Measurements from ENCODE around the gene FETUB.

FETUB gene

DNA sequence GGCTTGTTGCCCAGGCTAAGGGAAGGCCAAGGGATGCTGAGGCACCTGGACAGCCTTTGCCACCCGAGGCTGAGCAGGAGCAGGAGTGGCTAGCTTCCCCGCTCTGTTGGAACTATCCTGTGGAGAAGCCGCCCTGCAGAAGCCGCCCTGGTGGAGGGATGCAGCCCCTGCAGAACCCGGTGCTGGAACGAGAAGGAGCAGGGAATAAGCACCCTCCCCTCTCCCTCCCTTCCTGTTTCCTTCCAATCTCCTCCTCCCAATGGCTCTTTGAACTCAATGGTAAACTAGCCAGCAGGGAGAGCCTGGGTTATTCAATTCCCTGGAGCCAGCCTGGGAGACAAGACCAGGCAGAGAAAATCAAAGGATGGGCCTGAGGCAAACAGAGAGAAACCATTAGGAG is 13.8 kb downstream of the FETUB start:
- Histone ChIP-seq H3K36me3 (replicated peaks) (no peaks in the 10 kb centered on the region), H3K4me1 (no peaks in the 10 kb centered on the region), H3K4me3 (no peak overlapping the region), H3K27me3 (ENCODE audit: low read depth) (no peaks in the 10 kb centered on the region; the same call in 1 of the 2 replicates), H3K9me3 (no peaks in the 10 kb centered on the region)
- peak in 1 of 2 experiments; percentile 53 for DNase-seq (ENCODE audit: low spot score in 2 of 2)
- in situ Hi-C loops (cut with MboI; ENCODE audit: low sequenced_read_pairs), result no loop called here

DNA sequence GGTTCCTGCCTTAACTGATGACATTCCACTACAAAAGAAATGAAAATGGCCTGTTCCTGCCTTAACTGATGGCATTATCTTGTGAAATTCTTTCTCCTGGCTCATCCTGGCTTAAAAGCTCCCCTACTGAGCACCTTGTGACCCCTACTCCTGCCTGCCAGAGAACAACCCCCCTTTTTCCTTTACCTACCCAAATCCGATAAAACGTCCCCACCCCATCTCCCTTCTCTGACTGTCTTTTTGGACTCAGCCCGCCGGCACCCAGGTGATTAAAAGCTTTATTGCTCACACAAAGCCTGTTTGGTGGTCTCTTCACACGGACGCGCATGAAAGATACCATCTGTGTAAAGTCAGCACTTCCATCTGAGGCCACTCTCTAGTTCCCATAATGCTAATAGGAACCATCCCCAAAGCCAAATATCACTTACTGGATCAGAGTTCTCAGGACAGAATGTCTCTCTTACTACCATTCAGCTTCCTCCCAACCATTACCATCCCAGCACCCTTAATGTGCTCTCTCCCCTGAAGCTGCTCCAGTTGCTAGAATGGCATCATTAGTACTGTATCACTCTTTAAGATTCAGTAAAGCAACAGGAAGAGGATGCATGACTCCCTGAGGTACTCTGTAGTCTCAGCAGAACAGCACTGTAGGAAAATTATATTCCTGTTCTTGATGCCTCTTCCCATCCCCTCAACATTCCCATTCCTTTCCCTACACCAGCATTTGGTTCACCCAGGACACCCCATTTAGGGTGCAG is 23.3 kb downstream of the FETUB start:
- H3K4me3 ChIP-seq, result no peak overlapping the region
- no peaks in the 10 kb centered on the region for H3K9me3 ChIP-seq
- H3K4me1 ChIP-seq, result no peaks in the 10 kb centered on the region
- no peaks in the 10 kb centered on the region for H3K36me3 ChIP-seq (replicated peaks)
- H3K27me3 ChIP-seq (ENCODE audit: low read depth), result no peaks in the 10 kb centered on the region
- no peak for DNase-seq (ENCODE audit: low spot score in 2 of 2)
- in situ Hi-C loops (cut with MboI; ENCODE audit: low sequenced_read_pairs), result no loop called here

DNA sequence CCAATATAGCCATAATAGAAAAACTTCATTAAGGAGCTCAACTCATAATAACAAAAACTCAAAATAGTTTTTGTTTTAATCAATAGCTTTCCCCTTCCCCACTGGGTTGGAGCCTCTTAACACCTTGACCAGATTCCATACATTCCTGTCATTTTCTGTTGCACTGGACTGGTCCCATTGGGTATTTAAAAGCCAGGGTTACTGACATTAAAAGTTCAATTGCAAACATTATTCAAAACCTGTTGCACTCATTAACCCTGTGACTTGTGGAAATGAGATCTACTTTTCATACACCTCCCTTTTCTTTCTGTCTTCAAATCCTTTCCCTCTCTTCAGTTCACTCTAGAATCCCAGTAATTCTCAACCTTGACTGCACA is 23.9 kb downstream of the FETUB start:
- Histone ChIP-seq H3K36me3 (replicated peaks) (no peaks in the 10 kb centered on the region), H3K9me3 (no peaks in the 10 kb centered on the region), H3K4me3 (no peak overlapping the region), H3K4me1 (no peaks in the 10 kb centered on the region), H3K27me3 (ENCODE audit: low read depth) (no peaks in the 10 kb centered on the region)
- in situ Hi-C loops (cut with MboI; ENCODE audit: low sequenced_read_pairs), result no loop called here
- no peak for DNase-seq (ENCODE audit: low spot score in 2 of 2)

DNA sequence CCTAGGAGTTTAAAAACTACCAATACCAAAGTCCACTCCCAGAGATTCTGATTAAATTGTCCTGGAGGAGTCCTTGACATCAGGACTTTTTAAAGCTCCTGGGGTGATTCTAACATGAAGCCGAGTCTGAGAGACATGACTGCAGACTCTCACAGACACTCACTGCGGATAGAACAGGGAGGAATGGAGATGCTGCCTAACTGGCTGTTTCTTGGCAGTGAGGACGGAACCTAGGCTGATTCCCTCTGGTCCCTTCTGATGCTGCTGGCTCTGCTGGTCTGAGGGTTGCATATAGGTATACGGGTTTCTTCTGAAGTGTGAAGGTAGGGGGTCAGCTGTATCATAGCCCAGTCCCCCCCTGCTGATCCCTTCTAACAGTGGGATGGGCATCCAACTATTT is 24.3 kb downstream of the FETUB start:
- no peaks in the 10 kb centered on the region for H3K4me1 ChIP-seq
- no peak overlapping the region for H3K4me3 ChIP-seq
- no peak for DNase-seq (ENCODE audit: low spot score in 2 of 2)
- H3K9me3 ChIP-seq, result no peaks in the 10 kb centered on the region
- in situ Hi-C loops (cut with MboI; ENCODE audit: low sequenced_read_pairs), result no loop called here
- H3K27me3 ChIP-seq (ENCODE audit: low read depth), result no peaks in the 10 kb centered on the region
- no peaks in the 10 kb centered on the region for H3K36me3 ChIP-seq (replicated peaks)

DNA sequence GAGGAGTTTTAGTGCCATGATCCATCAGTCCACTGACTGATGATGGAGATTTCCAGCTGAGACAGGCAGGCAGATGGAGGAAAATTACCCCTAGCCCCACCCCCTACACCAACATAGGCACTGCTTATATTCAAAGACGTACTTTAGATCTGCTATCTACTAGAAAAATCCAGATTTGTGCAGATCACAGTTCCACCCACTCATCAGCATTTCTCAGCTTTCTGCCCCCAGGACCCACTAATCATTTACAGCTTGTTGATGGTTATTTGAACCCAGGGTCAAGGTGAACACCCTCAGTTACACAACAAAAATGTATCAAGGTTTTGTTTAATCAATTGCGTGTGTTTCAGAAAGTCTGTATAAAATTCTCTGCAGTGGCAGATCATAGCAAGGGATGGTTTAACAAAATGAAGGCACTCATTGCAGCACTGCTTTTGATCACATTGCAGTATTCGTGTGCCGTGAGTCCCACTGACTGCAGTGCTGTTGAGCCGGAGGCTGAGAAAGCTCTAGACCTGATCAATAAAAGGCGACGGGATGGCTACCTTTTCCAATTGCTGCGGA is 25.5 kb downstream of the FETUB start, which contains the start of gene HRG:
TSS of gene HRG (plus strand) at position 390 of the 564 bp plus-strand sequence. CDS start at position 408, 18 bp downstream.
- H3K4me1 ChIP-seq, result no peaks in the 10 kb centered on the region
- no peak for DNase-seq (ENCODE audit: low spot score in 2 of 2)
- H3K36me3 ChIP-seq (replicated peaks), result no peaks in the 10 kb centered on the region
- in situ Hi-C loops (cut with MboI; ENCODE audit: low sequenced_read_pairs), result no loop called here
- H3K27me3 ChIP-seq (ENCODE audit: low read depth), result no peaks in the 10 kb centered on the region
- H3K9me3 ChIP-seq, result no peaks in the 10 kb centered on the region
- no peak within 1 kb of the TSS for H3K4me3 ChIP-seq

DNA sequence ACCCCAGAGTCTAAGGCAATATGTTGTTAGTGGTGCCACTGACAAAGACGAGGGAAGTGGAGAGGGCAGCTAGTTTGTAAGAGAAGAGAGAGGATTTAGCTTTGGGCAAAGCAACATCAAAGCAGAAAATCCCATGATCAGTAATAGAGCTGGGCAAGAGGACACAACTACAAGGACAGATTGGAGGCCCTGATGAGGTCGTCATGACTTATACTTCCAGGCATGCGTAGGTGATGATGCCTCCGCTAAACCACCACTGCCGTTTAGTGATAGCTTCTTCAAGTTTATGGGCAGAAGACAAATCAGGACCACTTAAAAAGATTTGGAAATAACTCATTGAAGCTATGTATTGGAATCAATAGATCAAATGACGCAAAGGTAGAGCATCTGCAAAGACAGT is 28.2 kb downstream of the FETUB start:
- H3K36me3 ChIP-seq (replicated peaks), result no peaks in the 10 kb centered on the region
- no peaks in the 10 kb centered on the region for H3K4me1 ChIP-seq
- no peaks in the 10 kb centered on the region for H3K9me3 ChIP-seq
- peaks cover 7% of the 10 kb centered on the region for H3K27me3 ChIP-seq (ENCODE audit: low read depth)
- H3K4me3 ChIP-seq, result no peak overlapping the region
- DNase-seq (ENCODE audit: low spot score in 2 of 2), result no peak
- in situ Hi-C loops (cut with MboI; ENCODE audit: low sequenced_read_pairs), result no loop called here

DNA sequence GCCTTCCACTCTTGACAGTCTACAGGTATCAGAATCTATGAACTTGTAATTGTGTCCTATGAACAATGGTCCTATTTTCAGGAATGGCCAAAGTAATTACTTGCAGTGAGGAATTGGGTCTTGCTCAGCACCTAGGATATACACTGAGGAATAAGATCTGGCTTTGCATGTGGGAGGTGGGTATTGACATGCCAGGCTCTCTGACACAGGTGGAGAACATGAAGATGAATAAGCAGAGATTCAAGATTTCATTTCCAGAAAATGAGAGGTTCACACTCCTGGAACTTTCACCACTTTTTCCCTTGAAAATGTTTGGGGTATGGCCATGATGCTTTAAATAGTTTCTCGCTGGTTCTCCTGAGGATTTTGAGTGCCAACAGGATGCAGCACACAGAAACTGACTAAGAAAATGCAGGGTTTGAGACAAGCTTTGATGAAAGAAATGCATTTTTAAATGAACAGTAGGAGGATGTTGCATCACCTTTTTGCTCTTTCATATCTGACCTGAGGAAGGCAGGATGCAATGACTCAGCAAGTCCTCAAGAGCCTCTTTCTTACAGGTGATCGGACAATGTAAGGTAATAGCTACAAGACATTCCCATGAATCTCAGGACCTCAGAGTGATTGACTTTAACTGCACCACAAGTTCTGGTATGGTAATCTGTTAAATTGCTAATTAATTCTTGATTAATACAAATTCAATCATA is 29.3 kb downstream of the FETUB start:
- Histone ChIP-seq H3K27me3 (ENCODE audit: low read depth) (peaks cover 12% of the 10 kb centered on the region), H3K4me1 (no peaks in the 10 kb centered on the region), H3K4me3 (no peak overlapping the region), H3K9me3 (no peaks in the 10 kb centered on the region), H3K36me3 (replicated peaks) (no peaks in the 10 kb centered on the region)
- in situ Hi-C loops (cut with MboI; ENCODE audit: low sequenced_read_pairs), result no loop called here
- no peak for DNase-seq (ENCODE audit: low spot score in 2 of 2)

DNA sequence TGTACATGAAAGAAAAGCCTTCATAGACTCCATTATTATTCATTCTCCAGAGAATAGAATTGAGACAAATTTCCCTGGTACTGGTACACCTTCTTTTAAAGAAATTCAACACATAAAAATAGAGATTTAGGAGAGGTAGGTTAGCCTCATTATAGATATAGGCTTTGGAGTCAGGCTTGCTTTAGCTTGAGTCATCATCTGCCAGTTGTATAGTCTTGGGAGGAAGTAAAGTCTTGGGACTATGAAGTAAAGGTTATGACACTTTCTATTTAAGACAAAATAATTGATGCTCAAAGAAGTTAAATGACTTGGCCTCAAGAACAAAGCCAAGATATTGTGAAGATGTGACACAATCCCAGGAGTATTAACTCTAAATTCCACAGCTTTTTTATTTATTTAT is 30.0 kb downstream of the FETUB start:
- Histone ChIP-seq H3K27me3 (ENCODE audit: low read depth) (peaks cover 18% of the 10 kb centered on the region), H3K9me3 (no peaks in the 10 kb centered on the region), H3K36me3 (replicated peaks) (no peaks in the 10 kb centered on the region), H3K4me1 (no peaks in the 10 kb centered on the region), H3K4me3 (no peak overlapping the region)
- no peak for DNase-seq (ENCODE audit: low spot score in 2 of 2)
- in situ Hi-C loops (cut with MboI; ENCODE audit: low sequenced_read_pairs), result no loop called here

DNA sequence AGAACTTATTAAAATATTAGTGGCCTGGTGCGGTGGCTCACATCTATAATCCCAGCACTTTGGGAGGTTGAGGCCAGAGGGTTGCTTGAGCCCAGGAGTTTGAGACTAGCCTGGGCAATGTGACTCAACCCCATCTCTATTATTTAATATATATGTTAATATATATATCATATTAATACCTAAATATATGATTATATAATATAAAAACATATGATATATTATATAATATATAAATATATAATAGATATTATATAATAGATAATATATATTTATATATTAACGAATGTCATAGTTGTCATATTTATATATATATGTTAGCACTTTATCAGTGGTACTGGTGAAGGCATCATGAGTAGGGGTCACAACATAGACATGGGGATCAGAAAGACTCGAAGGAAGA is 30.9 kb downstream of the FETUB start:
- in situ Hi-C loops (cut with MboI; ENCODE audit: low sequenced_read_pairs), result no loop called here
- Histone ChIP-seq H3K4me3 (no peak overlapping the region), H3K4me1 (no peaks in the 10 kb centered on the region), H3K27me3 (ENCODE audit: low read depth) (peaks cover 18% of the 10 kb centered on the region), H3K9me3 (no peaks in the 10 kb centered on the region), H3K36me3 (replicated peaks) (no peaks in the 10 kb centered on the region)
- DNase-seq (ENCODE audit: low spot score in 2 of 2), result no peak

DNA sequence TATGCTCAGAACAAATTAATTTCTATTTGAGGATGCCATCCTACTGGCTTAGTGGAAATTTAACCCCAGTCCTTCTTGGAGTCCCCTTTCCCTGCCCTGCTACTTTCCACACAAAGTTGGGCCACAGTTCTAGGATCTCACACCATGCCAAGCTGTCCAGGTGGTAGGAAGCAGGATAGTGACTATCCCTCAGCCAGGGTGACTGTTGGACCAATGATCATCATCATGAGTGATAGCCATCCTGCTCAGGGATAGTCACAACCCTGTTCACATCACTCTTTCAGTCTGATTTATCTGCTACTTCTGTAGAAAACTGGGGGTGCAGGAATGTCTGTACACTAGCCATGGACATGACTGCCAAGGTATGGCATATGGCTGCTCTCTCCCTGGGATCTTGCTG is 38.4 kb downstream of the FETUB start:
- Histone ChIP-seq H3K27me3 (ENCODE audit: low read depth) (peaks cover 14% of the 10 kb centered on the region), H3K36me3 (replicated peaks) (no peaks in the 10 kb centered on the region), H3K4me1 (no peaks in the 10 kb centered on the region), H3K9me3 (no peaks in the 10 kb centered on the region), H3K4me3 (no peak overlapping the region)
- DNase-seq (ENCODE audit: low spot score in 2 of 2), result no peak
- in situ Hi-C loops (cut with MboI; ENCODE audit: low sequenced_read_pairs), result no loop called here

DNA sequence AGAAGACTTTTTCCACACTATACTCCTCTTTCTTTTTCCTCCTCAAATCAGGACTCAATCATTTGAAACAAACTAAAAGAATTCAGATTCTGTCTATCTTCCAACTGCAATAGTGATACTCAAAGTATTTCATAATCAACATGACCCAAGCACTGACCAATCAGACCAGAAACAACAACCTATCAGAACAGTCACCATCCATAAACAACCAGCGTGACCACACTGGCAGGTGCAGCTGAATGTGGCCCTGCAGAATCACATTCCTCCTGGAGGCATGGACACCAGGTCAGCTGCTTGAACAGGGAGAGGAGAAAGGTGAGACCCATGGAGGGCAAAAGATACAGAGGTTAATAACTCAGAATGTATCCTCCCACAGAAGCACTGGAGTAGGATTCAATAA is 39.0 kb downstream of the FETUB start:
- in situ Hi-C loops (cut with MboI; ENCODE audit: low sequenced_read_pairs), result no loop called here

DNA sequence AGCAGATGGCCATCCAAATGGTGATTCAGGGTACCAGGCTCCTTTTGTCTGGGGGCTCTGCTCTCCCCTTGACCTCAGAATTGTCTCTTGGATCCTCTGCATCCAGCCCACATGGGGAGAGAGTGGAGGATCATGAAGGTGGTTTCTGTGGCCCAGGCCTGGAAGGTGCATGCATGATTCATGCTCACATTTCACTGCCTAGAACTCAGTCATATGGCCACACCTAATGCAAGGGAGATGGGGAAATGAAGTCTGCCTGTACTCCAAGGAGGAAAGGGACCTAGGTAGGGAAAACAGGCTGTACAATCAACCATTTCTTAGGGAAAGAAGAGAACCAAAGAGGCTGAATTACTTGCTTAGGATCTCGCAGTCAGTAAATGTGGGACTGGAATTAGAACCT is 40.7 kb downstream of the FETUB start:
- Histone ChIP-seq H3K4me3 (no peak overlapping the region), H3K9me3 (no peaks in the 10 kb centered on the region), H3K27me3 (ENCODE audit: low read depth) (peaks cover 3% of the 10 kb centered on the region; the same call in 1 of the 2 replicates), H3K36me3 (replicated peaks) (no peaks in the 10 kb centered on the region), H3K4me1 (peaks cover 8% of the 10 kb centered on the region; the same call in 1 of the 2 replicates)
- in situ Hi-C loops (cut with MboI; ENCODE audit: low sequenced_read_pairs), result no loop called here
- DNase-seq (ENCODE audit: low spot score in 2 of 2), result no peak

More for the DNA sequence above, 39.0 kb downstream of the FETUB start:
- Histone ChIP-seq H3K4me1 (peaks cover 5% of the 10 kb centered on the region; the same call in 1 of the 2 replicates), H3K9me3 (no peaks in the 10 kb centered on the region), H3K27me3 (ENCODE audit: low read depth) (peaks cover 10% of the 10 kb centered on the region; the same call in 1 of the 2 replicates), H3K4me3 (no peak overlapping the region), H3K36me3 (replicated peaks) (no peaks in the 10 kb centered on the region)
- DNase-seq (ENCODE audit: low spot score in 2 of 2), result no peak

DNA sequence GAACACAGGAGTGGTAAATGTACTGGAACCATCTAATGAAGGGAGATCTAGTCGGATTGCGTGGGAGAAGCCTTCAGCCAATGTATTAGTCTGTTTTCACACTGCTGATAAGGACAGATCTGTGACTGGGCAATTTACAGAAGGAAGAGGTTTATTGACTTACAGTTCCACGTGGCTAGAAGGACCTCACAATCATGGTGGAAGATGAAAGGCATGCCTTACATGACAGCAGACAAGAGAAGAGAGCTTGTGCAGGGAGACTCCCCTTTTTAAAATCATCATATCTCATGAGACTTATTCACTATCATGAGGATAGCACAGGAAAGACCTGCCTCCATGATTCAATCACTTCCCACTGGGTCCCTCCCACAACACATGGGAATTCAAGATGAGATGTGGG is 42.6 kb downstream of the FETUB start:
- in situ Hi-C loops (cut with MboI; ENCODE audit: low sequenced_read_pairs), result no loop called here
- DNase-seq (ENCODE audit: low spot score in 2 of 2), result no peak
- no peak overlapping the region for H3K4me3 ChIP-seq
- H3K27me3 ChIP-seq (ENCODE audit: low read depth), result peaks cover 2% of the 10 kb centered on the region; the same call in 1 of the 2 replicates
- no peaks in the 10 kb centered on the region for H3K36me3 ChIP-seq (replicated peaks)
- H3K9me3 ChIP-seq, result no peaks in the 10 kb centered on the region
- peaks cover 8% of the 10 kb centered on the region; the same call in 1 of the 2 replicates for H3K4me1 ChIP-seq

DNA sequence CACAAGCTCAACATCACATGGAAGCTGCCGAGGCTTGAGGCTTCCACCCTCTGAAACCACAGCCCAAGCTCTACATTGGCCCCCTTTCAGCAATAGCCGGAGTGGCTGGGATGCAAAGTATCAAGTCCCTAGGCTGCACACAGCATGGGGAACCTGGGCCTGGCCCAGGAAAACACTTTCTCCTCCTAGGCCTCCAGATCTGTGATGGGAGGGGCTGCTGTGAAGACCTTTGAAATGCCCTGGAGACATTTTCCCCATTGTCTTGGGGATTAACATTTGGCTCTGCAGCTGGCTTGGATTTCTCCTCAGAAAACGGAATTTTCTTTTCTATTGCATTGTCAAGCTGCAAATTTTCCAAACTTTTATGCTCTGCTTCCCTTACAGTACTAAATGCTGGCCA is 43.8 kb downstream of the FETUB start:
- Histone ChIP-seq H3K4me3 (no peak overlapping the region), H3K4me1 (peaks cover 8% of the 10 kb centered on the region; the same call in 1 of the 2 replicates), H3K9me3 (no peaks in the 10 kb centered on the region), H3K36me3 (replicated peaks) (no peaks in the 10 kb centered on the region), H3K27me3 (ENCODE audit: low read depth) (no peaks in the 10 kb centered on the region)
- peak; percentile 52 to 75 for DNase-seq (ENCODE audit: low spot score in 2 of 2)
- in situ Hi-C loops (cut with MboI; ENCODE audit: low sequenced_read_pairs), result no loop called here
